ENCODE results near the gene UBE2V1.

The UBE2V1 gene

GRCh38 chr20:50120935-50121693 lies 8.2 kb upstream of the UBE2V1 start:
- no peak for DNase-seq (ENCODE audit: insufficient read length, low spot score)

DNA sequence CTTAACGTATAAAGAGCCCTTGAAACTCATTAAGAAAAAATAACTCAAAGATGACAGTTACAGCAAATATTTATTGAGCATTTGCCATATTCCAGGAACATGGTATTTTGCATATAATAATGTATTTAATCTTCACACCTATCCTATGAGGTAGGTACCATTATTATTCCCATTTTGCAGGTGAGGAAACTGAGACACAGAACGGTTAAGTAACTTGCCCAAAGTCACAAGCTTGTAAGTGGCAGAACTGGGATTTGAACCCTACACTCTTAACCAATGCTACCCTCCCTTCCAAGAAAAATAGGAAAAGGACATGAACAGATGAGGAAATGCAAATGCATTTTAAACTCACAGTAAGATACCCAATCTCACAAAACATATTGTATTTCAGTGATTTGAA lies 5.3 kb upstream of the UBE2V1 start:
- TF ChIP-seq CTCF (IDR thresholded peaks at IDR 0.05; ENCODE audit: insufficient read depth, missing control alignments) = no peak
- DNase-seq (ENCODE audit: insufficient read length, low spot score) (no peak), FAIRE-seq (no peak)

More at GRCh38 chr20:50120935-50121693, 8.2 kb upstream of the UBE2V1 start:
- FAIRE-seq = no peak
- TF ChIP-seq CTCF (IDR thresholded peaks at IDR 0.05; ENCODE audit: insufficient read depth, missing control alignments) = peak; percentile 93

GRCh38 chr20:50116368-50116999 lies 3.5 kb upstream of the UBE2V1 start:
- no peak for FAIRE-seq
- no peak for TF ChIP-seq CTCF (IDR thresholded peaks at IDR 0.05; ENCODE audit: insufficient read depth, missing control alignments)

GRCh38 chr20:50115591-50116367 lies 2.8 kb upstream of the UBE2V1 start:
- no peak for TF ChIP-seq CTCF (IDR thresholded peaks at IDR 0.05; ENCODE audit: insufficient read depth, missing control alignments)
- peak; percentile 61 for DNase-seq (ENCODE audit: insufficient read length, low spot score)
- FAIRE-seq = no peak

More at GRCh38 chr20:50116368-50116999, 3.5 kb upstream of the UBE2V1 start:
- no peak for DNase-seq (ENCODE audit: insufficient read length, low spot score)

DNA sequence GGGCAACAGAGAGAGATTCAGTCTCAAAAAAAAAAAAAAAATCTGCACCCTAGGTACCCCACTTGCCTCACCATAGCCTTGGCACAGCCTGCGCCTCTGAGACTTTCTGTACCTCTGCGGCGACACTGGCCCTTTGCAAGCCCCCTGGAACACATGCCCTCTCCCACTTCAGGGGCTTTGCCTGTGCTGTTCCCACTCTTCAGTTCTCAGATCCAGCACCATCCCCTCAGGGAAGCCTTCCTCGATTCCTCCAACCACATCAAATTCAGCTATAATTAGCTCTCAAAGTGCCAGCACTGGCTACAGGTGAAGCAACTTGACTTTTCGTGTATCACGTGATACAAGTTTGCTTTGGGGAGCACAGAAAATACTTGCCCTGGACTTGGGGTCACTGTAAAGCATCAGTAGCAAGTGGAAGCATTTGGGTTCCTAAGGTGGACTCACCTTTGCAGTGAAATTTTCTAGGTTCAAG lies 2.1 kb upstream of the UBE2V1 start:
- FAIRE-seq (no peak), DNase-seq (ENCODE audit: insufficient read length, low spot score) (no peak)
- TF ChIP-seq CTCF (IDR thresholded peaks at IDR 0.05; ENCODE audit: insufficient read depth, missing control alignments) = no peak

- FAIRE-seq = no peak
- DNase-seq (ENCODE audit: insufficient read length, low spot score) = no peak
- TF ChIP-seq CTCF (IDR thresholded peaks at IDR 0.05; ENCODE audit: insufficient read depth, missing control alignments) = no peak
Observed at GRCh38 chr20:50113420-50114224, 672 bp upstream of the UBE2V1 start.

Measured in D721Med (cell line).